WERI-Rb-1 (cell line): Measurements from ENCODE around the gene MDFI.

ENCODE experiments used
- DNase-seq: peaks from one replicate; pipeline ENCODE4 v3.0.0-alpha.2; 2020
- H3K27ac ChIP-seq: fragments of 250-450 bp; sonication (Bioruptor Pico); 2 replicates; pipeline ENCODE4 v1.5.1; 2020; ENCODE audit warnings: mild to moderate bottlenecking, moderate library complexity
- H3K27me3 ChIP-seq: fragments of 250-450 bp; sonication (Bioruptor Pico); 2 replicates; pipeline ENCODE4 v1.5.1; 2021; ENCODE audit warnings: mild to moderate bottlenecking, low read depth, moderate library complexity; ENCODE audit not compliant: insufficient read depth, severe bottlenecking
- H3K36me3 ChIP-seq: fragments of 250-450 bp; sonication (Bioruptor Pico); 2 replicates; pipeline ENCODE4 v1.5.1; 2020; ENCODE audit warnings: mild to moderate bottlenecking, moderate library complexity
- H3K4me3 ChIP-seq: 2 replicates; pipeline ENCODE4 v1.5.1; 2011; ENCODE audit warnings: low read depth, mild to moderate bottlenecking, control low read depth, low read length
- H3K9me3 ChIP-seq: fragments of 250-450 bp; sonication (Bioruptor Pico); 2 replicates; pipeline ENCODE4 v1.5.1; 2021; ENCODE audit warnings: mild to moderate bottlenecking, moderate library complexity; ENCODE audit not compliant: severe bottlenecking
- CTCF ChIP-seq: IDR thresholded peaks from 2 replicates; pipeline ENCODE4 v1.5.1; 2011; ENCODE audit warnings: low read depth, mild to moderate bottlenecking, control low read depth, inconsistent platforms, low read length

Gene MDFI

GRCh38 chr6:41657131-41658094 lies 19.1 kb downstream of the MDFI start:
- Histone ChIP-seq H3K27me3 (no peaks in the 10 kb centered on the region), H3K27ac (no peak overlapping the region), H3K36me3 (peaks cover 20% of the 10 kb centered on the region), H3K4me3 (no peak overlapping the region), H3K9me3 (no peaks in the 10 kb centered on the region)
- no peak for DNase-seq
- no peak for TF ChIP-seq CTCF

GRCh38 chr6:41658636-41659035 lies 20.4 kb downstream of the MDFI start:
- no peak for DNase-seq
- peaks cover 10% of the 10 kb centered on the region for H3K36me3 ChIP-seq
- no peak overlapping the region for H3K4me3 ChIP-seq
- H3K27me3 ChIP-seq = no peaks in the 10 kb centered on the region
- no peak for TF ChIP-seq CTCF
- H3K27ac ChIP-seq = no peak overlapping the region
- H3K9me3 ChIP-seq = no peaks in the 10 kb centered on the region

- Histone ChIP-seq H3K27me3 (no peaks in the 10 kb centered on the region), H3K9me3 (no peaks in the 10 kb centered on the region), H3K27ac (no peak overlapping the region), H3K36me3 (peaks cover under 1% of the 10 kb centered on the region; the same call in 1 of the 2 replicates), H3K4me3 (no peak overlapping the region)
- no peak for DNase-seq
- TF ChIP-seq CTCF = no peak
Measured at GRCh38 chr6:41659935-41660334, 21.7 kb downstream of the MDFI start.

DNA sequence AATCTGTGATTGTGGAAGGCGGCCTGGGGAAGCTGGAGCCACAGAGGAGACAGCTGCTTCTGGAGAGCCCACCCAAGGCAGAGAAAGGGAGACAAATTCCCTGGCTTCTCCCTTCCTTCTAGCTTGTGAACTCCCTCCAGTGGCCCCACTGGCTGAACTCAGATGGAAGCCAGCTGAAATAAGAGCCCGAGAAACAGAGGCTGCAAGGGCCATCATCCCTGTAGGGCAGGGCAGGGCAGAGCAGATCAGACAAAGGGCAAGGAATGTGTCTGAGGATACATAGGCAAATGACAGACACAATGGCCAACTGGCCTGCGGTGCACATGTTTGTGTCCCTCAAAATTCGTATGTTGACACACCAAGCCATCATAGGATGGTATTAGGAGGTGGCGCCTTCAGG lies 25.3 kb downstream of the MDFI start:
- no peak for TF ChIP-seq CTCF
- no peak for DNase-seq
- Histone ChIP-seq H3K9me3 (no peaks in the 10 kb centered on the region), H3K27ac (no peak overlapping the region), H3K36me3 (no peaks in the 10 kb centered on the region), H3K27me3 (no peaks in the 10 kb centered on the region), H3K4me3 (no peak overlapping the region)

- DNase-seq = no peak
- H3K27me3 ChIP-seq = no peaks in the 10 kb centered on the region
Measured at GRCh38 chr6:41664271-41664670, 26.0 kb downstream of the MDFI start.

More at GRCh38 chr6:41664271-41664670, 26.0 kb downstream of the MDFI start:
- TF ChIP-seq CTCF = no peak
- Histone ChIP-seq H3K9me3 (peaks cover 2% of the 10 kb centered on the region), H3K36me3 (no peaks in the 10 kb centered on the region), H3K4me3 (no peak overlapping the region), H3K27ac (no peak overlapping the region)
